HS-27A (cell line): ENCODE results near the gene IGFALS.

ENCODE experiments used
- DNase-seq: peaks from one replicate; pipeline ENCODE4 v3.0.0-alpha.2; 2012; ENCODE audit warnings: low read depth, missing footprints

Gene IGFALS

DNA sequence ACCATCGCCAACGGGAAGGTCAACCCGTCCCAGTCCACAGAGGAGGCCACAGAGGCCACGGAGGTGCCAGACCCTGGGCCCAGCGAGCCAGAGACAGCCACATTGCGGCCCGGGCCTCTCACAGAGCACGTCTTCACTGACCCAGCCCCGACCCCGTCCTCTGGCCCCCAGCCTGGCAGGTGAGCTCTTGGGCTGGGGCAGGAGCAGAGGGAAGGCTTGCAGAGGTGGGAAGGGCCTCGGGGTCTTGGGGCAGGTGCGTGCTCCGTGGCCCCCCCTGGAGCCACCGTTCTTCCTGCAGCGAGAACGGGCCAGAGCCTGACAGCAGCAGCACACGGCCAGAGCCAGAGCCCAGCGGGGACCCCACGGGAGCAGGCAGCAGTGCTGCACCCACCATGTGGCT lies 27.3 kb downstream of the IGFALS start:
- DNase-seq: no peak

DNA sequence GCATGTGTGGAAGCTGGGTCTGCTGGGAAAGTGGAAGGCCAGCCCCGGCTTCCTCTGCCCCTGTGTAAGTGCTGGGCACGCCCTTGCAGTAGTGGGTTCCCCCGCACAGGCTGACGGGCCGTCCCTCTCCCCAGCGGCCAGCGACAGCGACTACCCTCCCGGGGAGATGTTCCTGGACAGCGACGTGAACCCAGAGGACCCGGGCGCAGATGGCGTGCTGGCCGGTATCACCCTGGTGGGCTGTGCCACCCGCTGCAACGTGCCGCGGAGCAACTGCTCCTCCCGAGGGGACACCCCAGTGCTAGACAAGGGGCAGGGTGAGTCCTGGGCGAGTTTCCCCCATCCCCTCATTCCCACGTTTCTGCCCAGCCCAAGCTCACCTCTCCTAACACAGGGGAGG lies 27.7 kb downstream of the IGFALS start:
- no peak for DNase-seq

DNA sequence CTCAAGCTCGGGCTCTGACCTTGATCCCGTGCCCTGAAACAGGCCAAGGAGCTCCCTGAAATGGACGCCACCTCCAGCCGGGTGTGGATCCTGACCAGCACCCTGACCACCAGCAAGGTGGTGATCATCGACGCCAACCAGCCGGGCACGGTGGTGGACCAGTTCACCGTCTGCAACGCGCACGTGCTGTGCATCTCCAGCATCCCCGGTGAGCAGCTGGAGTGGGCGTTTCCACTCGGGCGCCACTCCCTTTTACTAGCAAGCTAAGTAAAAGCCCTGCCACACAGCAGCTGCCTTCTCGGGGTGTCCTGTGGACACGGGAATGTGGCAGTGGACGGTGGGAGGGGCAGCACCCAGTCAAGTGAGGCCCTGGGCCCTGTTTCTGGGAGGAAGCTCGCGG lies 28.5 kb downstream of the IGFALS start:
- DNase-seq: no peak

DNA sequence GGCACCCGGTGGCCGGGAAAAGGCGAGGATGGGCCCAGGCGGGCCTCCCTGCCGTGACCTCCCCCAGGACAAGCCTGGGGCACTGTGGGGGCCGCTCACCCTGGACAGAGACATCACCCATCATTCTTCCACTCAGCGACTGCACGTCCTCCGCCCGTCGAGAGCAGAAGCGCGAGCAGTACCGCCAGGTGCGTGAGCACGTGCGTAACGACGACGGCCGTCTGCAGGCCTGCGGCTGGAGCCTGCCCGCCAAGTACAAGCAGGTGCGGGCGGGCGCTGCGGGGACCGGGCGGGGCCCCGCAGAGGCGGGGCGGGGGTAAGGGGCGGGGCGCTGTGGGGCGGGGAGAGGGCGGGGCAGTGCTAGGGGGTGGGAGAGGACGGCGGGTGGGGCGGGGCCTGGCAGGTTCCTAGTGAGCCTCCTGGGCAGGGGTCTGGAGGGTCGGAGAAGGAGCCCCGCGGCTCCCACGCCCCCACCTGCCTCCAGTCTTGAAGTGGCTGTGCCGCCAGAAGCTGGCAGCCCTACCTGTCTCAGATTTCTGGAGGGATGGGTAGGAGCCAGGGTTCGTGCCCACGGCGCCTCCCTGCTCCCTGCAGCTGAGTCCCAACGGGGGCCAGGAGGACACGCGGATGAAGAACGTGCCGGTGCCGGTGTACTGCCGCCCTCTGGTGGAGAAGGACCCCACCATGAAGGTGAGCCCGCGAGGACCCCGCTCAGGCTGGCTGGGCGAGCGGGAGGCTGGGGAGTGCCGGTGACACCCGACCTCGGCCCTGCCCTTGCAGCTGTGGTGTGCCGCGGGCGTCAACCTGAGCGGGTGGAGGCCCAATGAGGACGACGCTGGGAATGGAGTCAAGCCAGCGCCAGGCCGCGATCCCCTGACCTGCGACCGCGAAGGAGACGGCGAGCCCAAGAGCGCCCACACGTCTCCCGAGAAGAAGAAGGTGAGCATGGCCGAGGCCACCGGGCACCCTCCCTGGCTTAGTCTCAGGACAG lies 29.7 kb downstream of the IGFALS start:
- no peak for DNase-seq

DNA sequence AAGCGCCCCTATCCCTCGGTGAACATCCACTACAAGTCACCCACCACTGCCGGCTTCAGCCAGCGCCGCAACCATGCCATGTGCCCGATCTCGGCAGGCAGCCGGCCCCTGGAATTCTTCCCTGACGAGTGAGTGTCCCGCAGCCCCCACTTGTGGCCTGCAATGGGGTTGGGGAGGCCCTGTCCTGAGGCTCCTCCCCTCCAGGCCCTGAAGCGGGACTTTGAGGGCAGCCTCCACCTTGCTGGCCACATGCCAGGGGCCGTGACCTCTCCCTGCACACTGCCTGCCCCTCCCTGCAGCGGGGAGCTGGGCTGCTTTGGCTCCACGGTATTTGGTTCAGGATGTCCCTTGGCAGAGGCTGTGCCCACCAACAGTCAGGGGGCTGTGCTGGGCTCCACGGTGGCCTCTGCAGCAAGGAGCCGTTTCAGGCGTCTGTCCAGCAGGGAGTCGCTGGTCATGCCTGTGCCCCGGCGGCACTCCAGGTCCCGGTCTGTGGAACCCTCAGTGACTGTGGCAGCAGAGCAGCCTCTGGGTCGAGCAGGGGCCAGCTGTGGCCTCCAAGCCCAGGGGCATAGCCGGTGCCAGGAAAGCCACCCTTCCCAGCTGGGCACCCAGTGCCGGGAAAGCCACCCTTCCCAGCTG lies 30.5 kb downstream of the IGFALS start:
- DNase-seq: no peak

DNA sequence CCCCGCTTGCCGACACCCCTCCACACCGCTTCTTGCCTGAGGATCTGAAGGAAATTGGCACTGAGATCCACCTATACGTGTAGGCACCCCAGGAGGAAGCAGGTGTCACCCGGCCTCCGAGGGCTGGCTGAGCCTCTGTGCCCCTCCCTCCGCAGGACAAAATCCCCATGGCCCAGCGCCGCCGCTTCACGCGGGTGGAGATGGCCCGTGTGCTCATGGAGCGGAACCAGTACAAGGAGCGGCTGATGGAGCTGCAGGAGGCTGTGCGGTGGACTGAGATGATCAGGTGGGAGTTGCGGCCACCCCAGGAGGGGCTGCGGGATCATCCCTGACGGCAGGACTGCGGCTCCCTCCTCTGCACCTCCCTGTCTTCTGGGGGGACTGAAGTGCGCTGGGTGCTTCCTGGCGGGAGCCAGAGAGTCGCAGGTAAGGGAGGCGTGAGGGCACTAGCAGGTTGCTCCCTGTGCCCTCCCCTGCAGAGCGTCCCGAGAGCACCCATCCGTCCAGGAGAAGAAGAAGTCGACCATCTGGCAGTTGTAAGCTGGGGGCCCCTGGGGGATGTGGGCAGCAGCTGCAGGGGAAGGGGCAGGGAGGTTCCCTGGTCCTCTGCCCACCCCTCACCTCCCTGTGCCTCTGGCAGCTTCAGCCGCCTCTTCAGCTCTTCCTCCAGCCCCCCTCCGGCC lies 31.2 kb downstream of the IGFALS start:
- DNase-seq: no peak

DNA sequence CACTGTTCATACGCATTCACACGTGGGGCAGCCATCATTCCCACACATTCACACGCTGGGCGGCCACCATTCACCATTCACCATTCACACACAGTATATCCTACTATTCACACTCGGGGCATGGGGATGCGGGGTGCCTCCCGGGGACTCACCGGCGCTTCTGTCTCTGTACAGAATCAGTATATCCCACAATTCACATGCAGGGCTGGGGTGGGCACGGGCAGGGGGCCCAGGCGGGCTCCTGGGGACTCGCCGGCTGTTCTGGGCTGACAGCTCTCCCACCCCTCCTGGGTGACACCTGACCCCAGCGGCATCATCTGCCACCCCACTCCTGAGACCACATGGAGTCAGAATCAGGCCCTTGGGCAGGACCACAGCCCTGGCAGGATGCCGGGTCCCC lies 31.8 kb downstream of the IGFALS start:
- no peak for DNase-seq

DNA sequence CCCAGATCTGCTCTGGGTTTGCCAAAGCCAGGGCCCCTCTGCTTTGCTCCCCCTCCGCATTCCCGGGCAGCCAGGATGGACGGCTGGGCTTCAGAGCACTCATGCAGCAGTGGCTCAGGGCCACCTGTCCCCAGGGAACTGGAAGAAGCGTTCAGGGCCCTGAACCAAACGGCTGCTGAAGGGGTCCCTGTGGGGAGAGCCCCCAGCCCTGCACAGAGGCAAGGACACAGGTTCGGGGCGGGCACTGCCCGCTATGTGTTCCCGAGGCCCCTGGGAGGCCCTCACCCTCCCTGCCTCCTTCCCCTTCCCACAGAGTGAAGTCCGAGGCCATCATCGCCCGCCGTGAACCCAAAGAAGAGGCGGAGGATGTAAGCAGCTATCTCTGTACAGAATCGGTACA lies 32.6 kb downstream of the IGFALS start:
- no peak for DNase-seq

DNA sequence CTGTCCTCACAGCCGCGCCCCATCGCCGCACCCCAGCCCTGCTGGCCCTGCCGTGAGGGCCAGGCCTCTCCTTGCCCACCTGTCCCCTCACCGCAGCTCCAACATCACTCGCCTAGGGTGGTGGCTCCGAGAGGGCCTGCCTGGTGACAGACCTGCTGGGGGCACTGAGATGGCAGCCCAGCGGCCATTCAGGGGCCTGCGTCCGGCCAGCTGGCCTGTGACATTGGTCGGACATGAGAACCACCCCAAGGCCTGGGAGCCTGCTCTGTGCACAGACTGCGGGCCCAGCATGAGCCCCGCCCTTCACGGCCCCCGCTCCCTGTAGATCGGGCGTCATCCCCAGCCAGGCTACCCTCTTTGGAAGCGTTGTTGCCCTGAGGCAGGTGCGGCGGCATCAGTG lies 34.0 kb downstream of the IGFALS start:
- no peak for DNase-seq

DNA sequence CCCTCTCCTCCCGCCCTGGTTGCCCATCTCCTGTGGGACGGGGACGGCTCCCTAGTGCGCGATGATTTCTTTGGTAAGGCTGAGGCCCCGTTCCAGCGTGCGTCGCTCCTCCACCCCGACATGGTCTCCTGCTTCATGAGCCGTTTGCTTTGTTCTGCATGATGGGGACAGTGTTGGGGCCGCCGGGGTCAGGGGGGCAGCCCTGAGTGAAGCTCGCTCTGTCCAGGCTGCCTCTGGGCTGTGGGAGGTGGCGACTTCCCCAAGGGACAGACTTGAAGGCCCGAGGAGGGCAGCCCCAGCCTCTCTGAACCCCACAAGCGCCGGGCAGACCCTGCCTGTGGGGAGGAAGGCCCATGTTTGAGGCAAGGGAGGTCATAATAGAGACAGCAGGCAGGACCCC lies 34.6 kb downstream of the IGFALS start:
- DNase-seq: no peak

DNA sequence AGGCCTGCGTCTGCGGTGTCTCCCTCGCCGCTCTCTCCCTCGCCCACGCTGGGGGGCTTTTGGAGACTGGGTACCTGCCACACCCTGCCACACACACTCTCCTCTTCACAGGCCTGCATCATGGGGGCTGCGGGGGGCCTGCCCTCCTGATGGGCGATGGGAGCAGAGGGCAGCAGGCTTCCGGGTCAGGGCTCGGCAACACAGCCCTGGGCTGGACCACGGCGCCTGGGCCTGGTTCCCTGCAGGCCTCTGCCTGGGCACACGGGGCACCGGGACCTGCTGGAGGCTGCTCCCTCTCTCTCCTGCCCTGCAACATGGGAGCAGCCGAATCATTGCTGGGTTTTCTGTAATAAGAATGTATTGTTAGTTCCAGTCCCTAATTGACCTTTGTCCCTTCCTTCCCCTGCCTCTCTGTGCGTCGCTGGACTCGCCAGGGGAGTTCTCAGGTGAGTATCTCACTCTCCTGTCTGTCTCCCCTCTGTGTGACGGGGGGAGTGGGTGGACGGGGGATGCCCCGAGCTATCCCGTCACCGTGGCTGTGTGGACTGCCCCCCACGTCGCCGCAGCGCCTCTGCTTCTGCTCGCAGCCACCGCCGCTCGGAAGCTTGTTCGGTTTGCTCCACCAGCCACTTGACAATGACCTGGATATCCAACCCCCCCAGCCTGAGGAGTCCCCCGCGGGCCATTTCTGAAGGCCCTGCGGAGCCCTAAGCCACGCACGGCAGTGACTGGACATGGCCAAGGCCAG lies 35.6 kb downstream of the IGFALS start:
- DNase-seq: no peak

DNA sequence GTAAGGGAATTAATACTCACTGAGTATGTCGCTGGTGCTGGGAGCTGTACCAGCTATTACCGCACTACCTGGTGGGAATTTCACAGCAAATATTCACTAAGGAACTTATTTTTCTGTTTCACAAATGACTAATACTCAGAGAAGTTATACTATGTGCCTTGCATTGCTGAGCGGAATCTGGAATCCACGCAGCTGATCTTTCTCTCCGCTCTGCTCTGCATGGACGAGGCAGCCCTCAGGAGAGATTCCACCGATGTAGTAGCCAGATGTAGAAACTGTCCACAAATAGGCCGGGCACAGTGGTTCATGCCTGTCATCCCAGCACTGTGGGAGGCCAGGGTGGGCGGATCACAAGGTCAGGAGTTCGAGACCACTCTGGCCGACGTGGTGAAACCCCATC lies 39.3 kb downstream of the IGFALS start:
- DNase-seq: no peak

DNA sequence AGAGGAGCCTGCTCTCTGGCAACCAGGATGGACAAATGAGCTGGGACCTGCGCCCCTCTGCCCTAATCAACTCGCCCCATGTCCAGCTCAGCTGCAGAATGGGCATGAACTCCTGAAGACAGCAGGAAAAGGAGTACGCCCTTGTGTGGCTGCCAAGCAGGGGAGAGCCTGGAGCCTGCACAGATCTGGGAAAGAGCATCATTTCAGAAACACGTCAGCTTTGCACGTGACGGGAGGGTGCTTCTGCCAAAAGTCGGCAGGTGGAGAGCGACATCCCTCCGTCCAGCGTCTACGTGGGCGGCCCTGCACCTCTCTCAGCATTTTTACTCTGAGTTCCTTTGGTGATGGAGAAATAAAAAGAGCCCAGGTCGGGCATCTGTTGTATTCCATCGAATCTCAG lies 40.7 kb downstream of the IGFALS start:
- DNase-seq: no peak

DNA sequence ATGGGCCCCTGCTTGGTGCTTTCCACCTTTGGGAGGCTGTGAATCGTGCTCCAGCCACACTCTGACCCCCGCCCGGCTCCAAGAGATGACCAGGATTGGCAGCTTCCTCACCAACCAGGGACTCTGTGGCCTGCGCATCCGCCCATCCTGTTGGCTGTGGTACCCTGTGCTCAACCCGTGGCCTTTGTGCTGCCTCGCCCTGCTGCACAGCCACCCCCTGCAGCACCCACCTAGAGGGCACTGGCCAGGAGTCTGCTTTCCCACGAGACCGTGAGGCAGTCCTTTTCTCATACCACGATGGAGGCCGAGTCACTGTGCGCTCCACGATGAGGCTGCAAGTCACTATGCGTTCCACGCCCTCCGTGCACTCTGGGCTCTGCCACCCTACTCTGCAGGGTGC lies 41.6 kb downstream of the IGFALS start:
- DNase-seq: no peak

DNA sequence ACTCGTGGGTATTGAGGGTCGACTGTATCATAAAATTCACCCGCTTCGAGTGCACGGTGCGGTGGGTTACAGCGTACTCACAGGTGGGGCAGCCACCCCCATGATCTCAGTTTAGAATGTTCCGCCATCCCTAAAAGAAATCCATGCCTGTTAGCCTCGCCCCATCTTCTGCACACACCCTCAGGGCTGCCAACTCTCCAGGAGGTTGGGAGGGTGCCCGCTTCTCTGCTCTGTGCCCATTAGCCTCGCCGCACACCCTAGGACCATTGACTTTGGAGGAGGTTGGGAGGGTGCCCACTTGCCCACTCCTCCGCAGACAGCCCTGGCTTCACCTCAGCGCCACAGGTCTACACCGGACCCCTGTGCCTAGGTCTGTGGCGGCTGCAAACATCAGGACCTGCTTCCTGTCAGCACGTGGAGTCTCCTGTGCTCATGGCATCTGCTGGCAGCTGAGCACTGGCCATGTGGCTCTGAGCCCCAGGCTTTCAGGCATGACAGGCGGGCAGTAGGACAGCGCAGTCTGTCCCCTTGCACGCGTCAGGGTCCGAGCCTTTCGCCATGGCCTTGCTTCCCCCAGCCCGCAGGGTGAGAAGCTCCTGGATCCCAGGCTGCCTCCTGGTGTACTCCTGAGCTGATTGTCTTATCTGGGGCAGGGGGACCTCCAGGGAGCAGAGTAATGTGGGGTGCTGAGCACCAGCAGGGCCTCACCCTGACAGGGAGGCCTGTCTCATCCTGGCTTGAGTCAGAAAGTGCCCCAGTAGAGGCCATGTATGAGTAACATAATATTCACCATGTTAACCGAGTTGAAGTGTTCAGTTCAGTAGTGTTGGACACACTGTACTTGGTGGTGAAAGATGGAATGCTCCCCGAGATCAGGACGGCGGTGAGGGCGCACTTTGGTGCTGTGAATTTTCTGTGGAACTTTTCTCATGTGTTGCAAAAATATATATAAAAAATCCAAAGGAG lies 44.1 kb downstream of the IGFALS start:
- DNase-seq: no peak

DNA sequence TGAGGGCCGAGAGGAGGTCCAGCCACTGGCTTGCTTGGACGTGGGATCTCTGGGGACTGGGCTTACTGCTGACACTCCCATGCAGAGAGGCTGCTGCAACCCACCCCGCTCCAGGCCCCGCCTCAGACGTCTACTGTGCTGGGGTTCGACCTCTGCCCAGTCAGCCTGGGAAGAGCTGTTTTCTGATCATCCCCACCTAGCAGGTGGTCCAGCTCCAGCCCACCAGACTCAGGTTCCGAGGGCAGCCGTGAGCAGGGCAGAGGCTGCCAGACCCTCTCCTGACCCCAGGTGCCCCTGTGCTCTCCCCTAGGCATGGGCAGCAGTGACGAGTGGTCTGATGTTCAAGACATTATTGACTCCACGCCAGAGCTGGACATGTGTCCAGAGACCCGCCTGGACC lies 45.6 kb downstream of the IGFALS start:
- no peak for DNase-seq

DNA sequence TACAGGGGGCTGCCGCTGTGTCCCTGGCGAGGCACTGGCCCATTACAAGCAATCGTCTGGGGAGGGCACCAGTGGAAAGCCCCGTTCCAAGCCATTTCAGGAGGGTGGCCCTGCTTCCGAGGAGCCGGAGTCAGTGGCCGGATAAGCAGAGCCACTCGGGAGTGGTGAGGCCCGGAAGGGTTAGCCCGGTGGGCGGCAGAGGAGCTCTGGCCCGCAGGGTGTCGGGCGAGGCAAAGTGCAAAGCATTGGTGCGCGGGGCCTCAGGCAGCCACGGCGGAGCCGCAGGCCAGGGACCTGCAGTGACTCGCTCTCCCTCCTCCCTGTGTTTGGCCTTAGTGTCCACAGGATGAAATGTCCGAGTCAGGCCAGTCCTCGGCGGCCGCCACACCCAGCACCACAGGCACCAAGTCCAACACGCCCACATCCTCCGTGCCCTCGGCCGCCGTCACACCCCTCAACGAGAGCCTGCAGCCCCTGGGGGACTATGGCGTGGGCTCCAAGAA lies 46.8 kb downstream of the IGFALS start:
- no peak for DNase-seq

DNA sequence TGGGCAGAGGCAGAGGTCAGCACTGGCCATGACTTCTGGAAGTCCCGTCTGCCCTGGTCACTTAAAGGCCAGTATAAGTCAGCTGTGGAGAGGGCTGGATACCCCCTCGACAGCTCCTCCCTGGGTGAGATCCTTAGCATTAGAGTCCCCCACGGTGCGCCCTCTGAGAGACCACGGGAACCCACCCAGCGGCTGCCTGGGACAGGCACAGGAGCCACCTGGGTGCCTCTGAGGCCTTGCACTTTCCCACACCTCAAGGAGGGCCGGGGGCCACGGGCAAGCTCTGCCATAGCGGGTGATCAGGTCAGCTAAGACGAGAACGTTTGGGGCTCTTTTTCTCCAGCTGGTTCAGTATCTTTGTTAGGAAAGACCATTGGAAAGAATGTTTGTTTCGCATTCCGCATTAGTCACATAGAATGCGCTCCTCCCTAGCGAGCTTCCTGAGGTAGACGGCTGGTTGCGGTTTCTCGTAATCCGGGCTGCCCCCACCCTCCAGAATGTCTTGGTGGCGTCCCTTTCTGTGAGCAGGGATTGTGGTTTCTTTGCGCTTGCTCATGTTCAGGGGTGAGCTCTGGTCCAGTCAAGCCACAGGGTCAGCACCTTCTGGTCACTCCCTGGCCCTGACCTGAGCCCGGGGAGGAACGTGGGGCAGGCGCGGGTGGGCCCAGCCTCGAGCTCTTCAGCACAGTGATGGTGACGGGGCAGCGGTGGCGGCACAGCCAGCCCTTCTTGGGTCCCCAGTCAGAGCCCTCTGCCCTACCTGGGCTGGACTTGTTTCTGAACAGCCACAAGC lies 47.4 kb downstream of the IGFALS start:
- peak; percentile 53 for DNase-seq

DNA sequence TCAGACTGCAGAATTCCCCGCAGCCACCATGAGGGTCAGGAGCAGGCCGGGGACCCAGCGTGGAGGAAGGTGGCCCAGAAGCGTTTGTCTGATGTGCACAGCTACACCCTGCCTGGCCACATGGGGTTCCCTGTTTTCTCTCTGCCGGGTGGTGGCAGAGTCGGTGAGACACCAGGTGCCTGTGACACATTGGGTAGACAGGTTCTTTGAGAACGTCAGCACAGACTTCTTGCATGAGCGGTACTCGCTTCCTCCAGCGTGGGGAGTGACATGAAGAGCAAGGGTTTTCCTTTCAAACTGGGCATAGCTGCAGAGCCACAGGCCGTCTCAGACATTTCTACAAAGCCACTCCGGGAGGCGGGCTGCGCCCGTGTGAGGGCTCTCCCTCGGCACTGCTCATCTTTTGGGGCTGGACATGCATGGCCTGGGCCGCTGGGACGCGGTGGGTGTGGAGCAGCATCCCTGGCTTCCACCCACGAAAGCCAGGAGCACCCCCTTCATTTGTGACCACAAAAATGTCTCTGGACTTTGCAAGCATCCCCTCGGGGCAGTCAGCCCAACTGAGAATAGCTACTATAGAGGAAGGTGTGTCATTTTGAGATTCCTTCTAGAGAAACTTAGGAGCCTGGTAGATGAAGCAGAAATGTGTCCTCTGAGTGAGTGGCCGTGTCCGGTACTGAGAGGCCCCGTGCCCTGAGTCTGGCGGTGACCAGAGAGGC lies 48.2 kb downstream of the IGFALS start:
- DNase-seq: peak; percentile 29
